ENCODE measurements around the gene RCSD1.
"Not testable (repeated sequence)": the region's sequence is repeated elsewhere in the genome, so short reads cannot be mapped to it uniquely, and the experiment has no call there.

RCSD1 gene

DNA sequence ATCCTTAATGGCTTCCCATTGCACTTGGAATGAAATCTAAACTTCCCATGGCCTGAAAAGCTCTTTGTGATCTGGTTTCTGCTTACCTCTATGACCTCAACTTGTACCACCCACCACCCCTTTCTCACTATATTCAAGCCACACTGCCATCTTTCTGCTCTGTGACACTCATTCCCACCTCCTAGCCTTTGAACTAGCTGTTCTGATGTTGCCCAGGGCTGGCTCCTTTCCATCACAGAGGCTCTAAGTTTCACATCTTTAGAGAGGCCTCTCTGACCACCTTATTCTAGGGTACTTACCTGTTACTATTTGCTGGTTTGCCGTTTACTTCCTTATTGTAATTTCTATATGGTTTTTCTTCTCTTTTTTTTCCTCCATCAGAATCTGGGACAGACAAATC is 96.0 kb downstream of the RCSD1 start:
- peaks cover 4% of the 10 kb centered on the region; the same call in 1 of the 2 replicates for H3K27me3 ChIP-seq (ENCODE audit: insufficient read depth, low read length)
- H3K27ac ChIP-seq (ENCODE audit: low read length), result no peak overlapping the region
- H3K36me3 ChIP-seq (ENCODE audit: insufficient read depth, low read depth, low read length), result peaks cover 9% of the 10 kb centered on the region; the same call in 1 of the 2 replicates
- peak overlapping the region; percentile 24; the same call in 1 of the 2 replicates for H3K4me3 ChIP-seq (ENCODE audit: low read length)
- no peak overlapping the region for H3K9ac ChIP-seq (ENCODE audit: low read depth, low read length)
- H3K9me3 ChIP-seq (ENCODE audit: insufficient read depth, low read depth, low read length), result no peaks in the 10 kb centered on the region
- H3K4me1 ChIP-seq (ENCODE audit: insufficient read depth, low read length), result peaks cover 27% of the 10 kb centered on the region

- Histone ChIP-seq H3K9ac (ENCODE audit: low read depth, low read length) (no peak overlapping the region), H3K4me1 (ENCODE audit: insufficient read depth, low read length) (peaks cover 16% of the 10 kb centered on the region), H3K27ac (ENCODE audit: low read length) (no peak overlapping the region), H3K27me3 (ENCODE audit: insufficient read depth, low read length) (no peaks in the 10 kb centered on the region), H3K36me3 (ENCODE audit: insufficient read depth, low read depth, low read length) (peaks cover 9% of the 10 kb centered on the region; the same call in 1 of the 2 replicates), H3K9me3 (ENCODE audit: insufficient read depth, low read depth, low read length) (no peaks in the 10 kb centered on the region), H3K4me3 (ENCODE audit: low read length) (no peak overlapping the region)
Observed at GRCh38 chr1:167728818-167729410, 98.9 kb downstream of the RCSD1 start.

GRCh38 chr1:167734227-167734626 is 104.2 kb downstream of the RCSD1 start:
- H3K9ac ChIP-seq (ENCODE audit: low read depth, low read length), result no peak overlapping the region
- peaks cover 9% of the 10 kb centered on the region; the same call in 1 of the 2 replicates for H3K36me3 ChIP-seq (ENCODE audit: insufficient read depth, low read depth, low read length)
- 0 out of 2 replicates have a peak, but pooled peaks cover 4% of the 10 kb centered on the region for H3K4me1 ChIP-seq (ENCODE audit: insufficient read depth, low read length)
- no peaks in the 10 kb centered on the region for H3K9me3 ChIP-seq (ENCODE audit: insufficient read depth, low read depth, low read length)
- no peak overlapping the region for H3K4me3 ChIP-seq (ENCODE audit: low read length)
- H3K27ac ChIP-seq (ENCODE audit: low read length), result no peak overlapping the region
- H3K27me3 ChIP-seq (ENCODE audit: insufficient read depth, low read length), result no peaks in the 10 kb centered on the region

GRCh38 chr1:167734841-167735240 is 104.8 kb downstream of the RCSD1 start:
- H3K4me3 ChIP-seq (ENCODE audit: low read length), result no peak overlapping the region
- H3K9me3 ChIP-seq (ENCODE audit: insufficient read depth, low read depth, low read length), result no peaks in the 10 kb centered on the region
- no peak overlapping the region for H3K27ac ChIP-seq (ENCODE audit: low read length)
- peaks cover 9% of the 10 kb centered on the region; the same call in 1 of the 2 replicates for H3K36me3 ChIP-seq (ENCODE audit: insufficient read depth, low read depth, low read length)
- H3K9ac ChIP-seq (ENCODE audit: low read depth, low read length), result no peak overlapping the region
- H3K4me1 ChIP-seq (ENCODE audit: insufficient read depth, low read length), result peaks cover 8% of the 10 kb centered on the region; the same call in 1 of the 2 replicates
- H3K27me3 ChIP-seq (ENCODE audit: insufficient read depth, low read length), result no peaks in the 10 kb centered on the region

- no peaks in the 10 kb centered on the region for H3K27me3 ChIP-seq (ENCODE audit: insufficient read depth, low read length)
- H3K4me3 ChIP-seq (ENCODE audit: low read length), result no peak overlapping the region
- peaks cover 8% of the 10 kb centered on the region for H3K4me1 ChIP-seq (ENCODE audit: insufficient read depth, low read length)
- H3K27ac ChIP-seq (ENCODE audit: low read length), result no peak overlapping the region
- H3K9ac ChIP-seq (ENCODE audit: low read depth, low read length), result no peak overlapping the region
- no peaks in the 10 kb centered on the region for H3K9me3 ChIP-seq (ENCODE audit: insufficient read depth, low read depth, low read length)
- H3K36me3 ChIP-seq (ENCODE audit: insufficient read depth, low read depth, low read length), result no peaks in the 10 kb centered on the region
Observed at GRCh38 chr1:167737169-167737568, 107.1 kb downstream of the RCSD1 start.

- Histone ChIP-seq H3K4me1 (ENCODE audit: insufficient read depth, low read length) (peaks cover 8% of the 10 kb centered on the region), H3K36me3 (ENCODE audit: insufficient read depth, low read depth, low read length) (no peaks in the 10 kb centered on the region), H3K4me3 (ENCODE audit: low read length) (no peak overlapping the region), H3K27me3 (ENCODE audit: insufficient read depth, low read length) (no peaks in the 10 kb centered on the region), H3K9ac (ENCODE audit: low read depth, low read length) (no peak overlapping the region), H3K27ac (ENCODE audit: low read length) (no peak overlapping the region), H3K9me3 (ENCODE audit: insufficient read depth, low read depth, low read length) (no peaks in the 10 kb centered on the region)
Observed at GRCh38 chr1:167738158-167738557, 108.1 kb downstream of the RCSD1 start.

DNA sequence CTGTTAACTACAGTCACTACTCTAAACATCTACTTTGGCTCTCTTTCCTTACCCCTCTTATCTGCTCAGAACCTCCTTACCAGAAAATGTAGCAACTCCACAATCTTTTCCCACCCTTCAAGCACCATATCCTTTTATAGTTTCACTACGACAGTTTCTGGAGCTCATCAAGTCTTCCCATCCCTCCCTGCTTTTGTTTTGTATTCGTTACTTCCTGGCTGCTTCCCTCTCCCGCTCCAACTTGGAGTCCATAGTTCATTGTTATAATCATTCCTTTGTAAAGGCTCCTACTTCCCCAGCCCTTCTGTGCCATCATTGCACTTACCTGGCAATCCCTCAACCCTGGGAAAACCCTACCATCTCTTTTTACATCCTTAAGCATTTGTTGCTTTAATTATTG is 109.7 kb downstream of the RCSD1 start:
- Histone ChIP-seq H3K9me3 (ENCODE audit: insufficient read depth, low read depth, low read length) (no peaks in the 10 kb centered on the region), H3K9ac (ENCODE audit: low read depth, low read length) (no peak overlapping the region), H3K4me3 (ENCODE audit: low read length) (no peak overlapping the region), H3K4me1 (ENCODE audit: insufficient read depth, low read length) (peaks cover 7% of the 10 kb centered on the region), H3K27me3 (ENCODE audit: insufficient read depth, low read length) (no peaks in the 10 kb centered on the region), H3K27ac (ENCODE audit: low read length) (no peak overlapping the region), H3K36me3 (ENCODE audit: insufficient read depth, low read depth, low read length) (no peaks in the 10 kb centered on the region)

DNA sequence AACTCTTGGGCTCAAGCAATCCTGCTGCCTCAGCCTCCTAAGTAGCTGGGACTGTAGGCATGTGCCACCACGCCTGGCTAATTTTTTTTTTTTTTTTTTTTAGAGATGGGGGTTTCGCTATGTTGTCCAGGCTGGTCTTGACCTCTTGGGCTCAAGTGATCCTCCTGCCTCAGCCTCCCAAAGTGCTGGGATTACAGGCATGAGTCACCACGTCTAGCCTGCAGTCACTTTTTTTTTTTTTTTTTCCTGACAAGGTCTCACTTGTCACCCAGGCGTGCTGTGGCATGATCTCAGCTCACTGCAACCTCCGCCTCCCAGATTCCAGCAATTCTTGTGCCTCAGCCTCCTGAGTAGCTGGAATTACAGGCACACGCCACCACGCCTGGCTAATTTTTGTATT is 111.1 kb downstream of the RCSD1 start:
- H3K9me3 ChIP-seq (ENCODE audit: insufficient read depth, low read depth, low read length); H3K27me3 ChIP-seq (ENCODE audit: insufficient read depth, low read length); H3K36me3 ChIP-seq (ENCODE audit: insufficient read depth, low read depth, low read length); H3K4me3 ChIP-seq (ENCODE audit: low read length); H3K27ac ChIP-seq (ENCODE audit: low read length); H3K9ac ChIP-seq (ENCODE audit: low read depth, low read length): not testable (repeated sequence)
- H3K4me1 ChIP-seq (ENCODE audit: insufficient read depth, low read length), result peaks cover 10% of the 10 kb centered on the region

- peaks cover 10% of the 10 kb centered on the region for H3K4me1 ChIP-seq (ENCODE audit: insufficient read depth, low read length)
- H3K9ac ChIP-seq (ENCODE audit: low read depth, low read length); H3K27me3 ChIP-seq (ENCODE audit: insufficient read depth, low read length); H3K4me3 ChIP-seq (ENCODE audit: low read length); H3K27ac ChIP-seq (ENCODE audit: low read length); H3K9me3 ChIP-seq (ENCODE audit: insufficient read depth, low read depth, low read length); H3K36me3 ChIP-seq (ENCODE audit: insufficient read depth, low read depth, low read length): not testable (repeated sequence)
Observed at GRCh38 chr1:167742392-167743057, 112.5 kb downstream of the RCSD1 start.

- H3K9ac ChIP-seq (ENCODE audit: low read depth, low read length), result peak overlapping the region; percentile 38; the same call in 1 of the 2 replicates
Observed at GRCh38 chr1:167744901-167745300, 114.9 kb downstream of the RCSD1 start.

GRCh38 chr1:167746013-167746672 is 116.1 kb downstream of the RCSD1 start:
- Histone ChIP-seq H3K27ac (ENCODE audit: low read length) (peak overlapping the region; percentile 55), H3K36me3 (ENCODE audit: insufficient read depth, low read depth, low read length) (no peaks in the 10 kb centered on the region), H3K4me1 (ENCODE audit: insufficient read depth, low read length) (peaks cover 6% of the 10 kb centered on the region), H3K9ac (ENCODE audit: low read depth, low read length) (no peak overlapping the region), H3K27me3 (ENCODE audit: insufficient read depth, low read length) (no peaks in the 10 kb centered on the region), H3K9me3 (ENCODE audit: insufficient read depth, low read depth, low read length) (no peaks in the 10 kb centered on the region), H3K4me3 (ENCODE audit: low read length) (no peak overlapping the region)

More at GRCh38 chr1:167744901-167745300, 114.9 kb downstream of the RCSD1 start:
- Histone ChIP-seq H3K4me1 (ENCODE audit: insufficient read depth, low read length) (peaks cover 6% of the 10 kb centered on the region), H3K36me3 (ENCODE audit: insufficient read depth, low read depth, low read length) (no peaks in the 10 kb centered on the region), H3K27me3 (ENCODE audit: insufficient read depth, low read length) (no peaks in the 10 kb centered on the region), H3K4me3 (ENCODE audit: low read length) (no peak overlapping the region), H3K27ac (ENCODE audit: low read length) (no peak overlapping the region), H3K9me3 (ENCODE audit: insufficient read depth, low read depth, low read length) (no peaks in the 10 kb centered on the region)

Data from iPS-20b (cell line).